Measurements from ENCODE around the gene CCSER1. TPM values are rescaled to one million over a fixed set of nuclear protein-coding genes. Genes with fewer than 3 reads are reported as not detected.

CCSER1 gene
- total RNA-seq, 4 donors from 2014 or later, result 4.0 to 6.0 (median 4.8) TPM

- 36 to 41% methylated on average over 1 of the region's 1 CpG for WGBS, 2 donors
- H3K9me3 ChIP-seq, result peaks cover 0 to 5% (median 0%) of the 10 kb centered on the region in 4 donors
- no peak for TF ChIP-seq POLR2A (IDR thresholded peaks at IDR 0.05)
- TF ChIP-seq CTCF (IDR thresholded peaks at IDR 0.05), result no peak
- DNase-seq (ENCODE audit: low spot score in 2 of 2), result no peak
- H3K36me3 ChIP-seq, result no peaks in the 10 kb centered on the region
- H3K4me3 ChIP-seq, result no peak overlapping the region
- no peaks in the 10 kb centered on the region for H3K4me1 ChIP-seq
- H3K27ac ChIP-seq, result no peak overlapping the region
- no peaks in the 10 kb centered on the region for H3K27me3 ChIP-seq
These were observed 1171.6 kb downstream of the CCSER1 start for GRCh38 chr4:91298824-91299223.

- Histone ChIP-seq H3K4me3 (no peak overlapping the region), H3K4me1 (no peaks in the 10 kb centered on the region), H3K36me3 (no peaks in the 10 kb centered on the region), H3K27me3 (no peaks in the 10 kb centered on the region), H3K9me3 (no peaks in the 10 kb centered on the region), H3K27ac (no peak overlapping the region)
- TF ChIP-seq CTCF (IDR thresholded peaks at IDR 0.05) (no peak), POLR2A (IDR thresholded peaks at IDR 0.05) (no peak), EP300 (IDR thresholded peaks at IDR 0.05) (no peak)
- DNase-seq (ENCODE audit: low spot score in 2 of 2), result no peak
- 71 to 82% methylated on average over 2 of the region's 2 CpGs for WGBS, 2 donors
These were observed 1174.9 kb downstream of the CCSER1 start for GRCh38 chr4:91302120-91302519.

- WGBS, 2 donors, result 79 to 81% methylated on average over 3 of the region's 3 CpGs
- Histone ChIP-seq H3K9me3 (no peaks in the 10 kb centered on the region), H3K27ac (no peak overlapping the region), H3K4me3 (no peak overlapping the region), H3K27me3 (no peaks in the 10 kb centered on the region), H3K4me1 (no peaks in the 10 kb centered on the region), H3K36me3 (no peaks in the 10 kb centered on the region)
- DNase-seq (ENCODE audit: low spot score in 2 of 2), result no peak
- TF ChIP-seq POLR2A (IDR thresholded peaks at IDR 0.05), result no peak
- TF ChIP-seq EP300 (IDR thresholded peaks at IDR 0.05), result no peak
- TF ChIP-seq CTCF (IDR thresholded peaks at IDR 0.05), result no peak
These were observed 1177.1 kb downstream of the CCSER1 start for GRCh38 chr4:91304292-91304691.

- no peaks in the 10 kb centered on the region for H3K4me1 ChIP-seq
- no peaks in the 10 kb centered on the region for H3K27me3 ChIP-seq
- 94 to 95% methylated on average over 4 of the region's 4 CpGs for WGBS, 2 donors
- TF ChIP-seq EP300 (IDR thresholded peaks at IDR 0.05), result no peak
- TF ChIP-seq CTCF (IDR thresholded peaks at IDR 0.05), result no peak
- no peak for TF ChIP-seq POLR2A (IDR thresholded peaks at IDR 0.05)
- no peak overlapping the region for H3K27ac ChIP-seq
- H3K36me3 ChIP-seq, result no peaks in the 10 kb centered on the region
- DNase-seq (ENCODE audit: low spot score in 2 of 2), result no peak
- no peak overlapping the region for H3K4me3 ChIP-seq
- no peaks in the 10 kb centered on the region for H3K9me3 ChIP-seq
These were observed 1190.2 kb downstream of the CCSER1 start for GRCh38 chr4:91317434-91317833.

GRCh38 chr4:91319556-91320268, 1192.5 kb downstream of the CCSER1 start:
- WGBS, 2 donors, result 87 to 92% methylated on average over 4 of the region's 4 CpGs
- no peak for TF ChIP-seq POLR2A (IDR thresholded peaks at IDR 0.05)
- no peak for TF ChIP-seq CTCF (IDR thresholded peaks at IDR 0.05)
- TF ChIP-seq EP300 (IDR thresholded peaks at IDR 0.05), result no peak
- Histone ChIP-seq H3K27me3 (no peaks in the 10 kb centered on the region), H3K4me3 (no peak overlapping the region), H3K36me3 (no peaks in the 10 kb centered on the region), H3K27ac (no peak overlapping the region), H3K4me1 (no peaks in the 10 kb centered on the region), H3K9me3 (no peaks in the 10 kb centered on the region)
- DNase-seq (ENCODE audit: low spot score in 2 of 2), result no peak
